WTC11 (cell line): ENCODE results near the gene EDIL3.

Experiments
- GABPB1 ChIP-seq: sonication (generic); formaldehyde crosslinking; IDR thresholded peaks from 2 replicates; pipeline ENCODE4 v1.8.1; 2023; ENCODE audit warnings: mild to moderate bottlenecking, missing genetic modification reagents
- JUN ChIP-seq: sonication (generic); formaldehyde crosslinking; IDR thresholded peaks from 2 replicates; pipeline ENCODE4 v1.8.0; 2023; ENCODE audit warnings: mild to moderate bottlenecking, missing genetic modification reagents
- SP1 ChIP-seq: sonication (generic); formaldehyde crosslinking; conservative IDR thresholded peaks from 2 replicates; pipeline ENCODE4 v1.8.1; 2022; ENCODE audit warnings: missing genetic modification reagents
- TF ChIP-seq, protein P1 (sequence below): fragments of 200-600 bp; IDR thresholded peaks from 2 replicates; pipeline ENCODE4 v1.8.0; 2022; ENCODE audit warnings: antibody characterized with exemption
- TF ChIP-seq, protein P2 (sequence below): sonication (generic); formaldehyde crosslinking; IDR thresholded peaks from 2 replicates; pipeline ENCODE4 v1.8.1; 2023; ENCODE audit warnings: mild to moderate bottlenecking, missing genetic modification reagents

DNA sequence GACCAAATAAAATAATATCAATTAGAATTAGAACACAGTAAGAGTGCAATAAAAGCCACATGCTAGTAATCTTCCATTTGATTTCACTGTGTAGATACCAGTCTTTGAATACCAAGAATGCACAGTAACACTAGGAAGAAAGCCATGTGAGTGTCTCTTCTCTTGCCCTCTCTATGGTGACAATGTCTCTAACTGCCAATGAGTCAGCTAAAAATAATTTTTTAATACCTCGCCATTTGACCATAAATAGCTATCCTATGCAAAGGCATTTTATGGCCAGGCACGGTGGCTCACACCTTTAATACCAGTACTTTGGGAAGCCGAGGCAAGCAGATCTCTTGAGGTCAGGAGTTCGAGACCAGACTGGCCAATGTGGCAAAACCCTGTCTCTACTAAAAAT lies 30.6 kb downstream of the EDIL3 start:
- TF ChIP-seq GABPB1 (CRISPR knock-in tag) (no peak), SP1 (no peak), JUN (no peak)
- TF ChIP-seq, protein P1, sequence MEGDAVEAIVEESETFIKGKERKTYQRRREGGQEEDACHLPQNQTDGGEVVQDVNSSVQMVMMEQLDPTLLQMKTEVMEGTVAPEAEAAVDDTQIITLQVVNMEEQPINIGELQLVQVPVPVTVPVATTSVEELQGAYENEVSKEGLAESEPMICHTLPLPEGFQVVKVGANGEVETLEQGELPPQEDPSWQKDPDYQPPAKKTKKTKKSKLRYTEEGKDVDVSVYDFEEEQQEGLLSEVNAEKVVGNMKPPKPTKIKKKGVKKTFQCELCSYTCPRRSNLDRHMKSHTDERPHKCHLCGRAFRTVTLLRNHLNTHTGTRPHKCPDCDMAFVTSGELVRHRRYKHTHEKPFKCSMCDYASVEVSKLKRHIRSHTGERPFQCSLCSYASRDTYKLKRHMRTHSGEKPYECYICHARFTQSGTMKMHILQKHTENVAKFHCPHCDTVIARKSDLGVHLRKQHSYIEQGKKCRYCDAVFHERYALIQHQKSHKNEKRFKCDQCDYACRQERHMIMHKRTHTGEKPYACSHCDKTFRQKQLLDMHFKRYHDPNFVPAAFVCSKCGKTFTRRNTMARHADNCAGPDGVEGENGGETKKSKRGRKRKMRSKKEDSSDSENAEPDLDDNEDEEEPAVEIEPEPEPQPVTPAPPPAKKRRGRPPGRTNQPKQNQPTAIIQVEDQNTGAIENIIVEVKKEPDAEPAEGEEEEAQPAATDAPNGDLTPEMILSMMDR: no peak
- TF ChIP-seq, protein P2, sequence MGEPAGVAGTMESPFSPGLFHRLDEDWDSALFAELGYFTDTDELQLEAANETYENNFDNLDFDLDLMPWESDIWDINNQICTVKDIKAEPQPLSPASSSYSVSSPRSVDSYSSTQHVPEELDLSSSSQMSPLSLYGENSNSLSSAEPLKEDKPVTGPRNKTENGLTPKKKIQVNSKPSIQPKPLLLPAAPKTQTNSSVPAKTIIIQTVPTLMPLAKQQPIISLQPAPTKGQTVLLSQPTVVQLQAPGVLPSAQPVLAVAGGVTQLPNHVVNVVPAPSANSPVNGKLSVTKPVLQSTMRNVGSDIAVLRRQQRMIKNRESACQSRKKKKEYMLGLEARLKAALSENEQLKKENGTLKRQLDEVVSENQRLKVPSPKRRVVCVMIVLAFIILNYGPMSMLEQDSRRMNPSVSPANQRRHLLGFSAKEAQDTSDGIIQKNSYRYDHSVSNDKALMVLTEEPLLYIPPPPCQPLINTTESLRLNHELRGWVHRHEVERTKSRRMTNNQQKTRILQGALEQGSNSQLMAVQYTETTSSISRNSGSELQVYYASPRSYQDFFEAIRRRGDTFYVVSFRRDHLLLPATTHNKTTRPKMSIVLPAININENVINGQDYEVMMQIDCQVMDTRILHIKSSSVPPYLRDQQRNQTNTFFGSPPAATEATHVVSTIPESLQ (CRISPR knock-in tag): no peak
